ENCODE measurements around the gene PEPD. TPM values are rescaled to one million over a fixed set of nuclear protein-coding genes. Genes with fewer than 3 reads are reported as not detected.

Gene PEPD
- total and polyA plus RNA-seq, 10 of the 15 experiments (the other 5 are each of a cell fraction or from before 2014, with no cell fraction given), result 1.4 to 52.0 (median 20.2) TPM

DNA sequence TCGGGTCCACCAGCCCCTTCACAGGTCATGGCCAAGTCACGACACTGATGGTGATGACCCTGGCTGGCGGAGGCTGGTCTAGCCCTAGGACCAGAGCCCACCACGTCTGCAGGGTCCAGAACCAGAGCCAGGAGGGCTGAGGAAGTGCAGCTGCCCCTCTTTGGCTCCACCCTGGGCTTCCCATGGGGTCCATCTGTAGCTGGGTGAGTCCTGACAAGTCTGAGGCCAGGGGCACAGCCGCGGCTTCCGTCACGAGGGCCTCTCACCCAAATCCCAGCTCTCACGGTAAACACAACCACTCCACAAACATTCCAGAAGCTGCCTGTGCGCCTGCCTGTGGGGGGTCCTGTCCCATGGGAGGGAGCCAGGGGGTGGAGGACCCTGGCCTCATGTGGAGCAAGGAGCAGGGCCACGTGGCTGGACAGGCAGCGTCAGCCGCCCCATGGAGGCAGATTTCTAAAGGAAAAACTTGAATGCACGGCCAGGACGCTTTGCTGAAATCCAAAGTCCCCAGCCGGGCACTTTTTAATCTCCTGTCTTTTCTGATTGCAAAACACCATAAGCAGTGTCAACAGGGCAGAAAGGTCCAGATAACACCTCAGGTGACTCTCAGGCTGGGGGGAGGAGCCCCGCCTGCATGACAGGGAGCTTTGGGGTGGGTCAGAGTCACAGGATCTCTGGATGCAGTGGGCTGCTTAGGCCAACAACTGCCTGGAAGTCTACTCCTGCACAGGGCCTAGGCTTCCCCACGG, 118.2 kb downstream of the PEPD start:
- no peak overlapping the region for H3K4me2 ChIP-seq (ENCODE audit: control insufficient read depth, insufficient read depth)
- H3K9ac ChIP-seq (ENCODE audit: control insufficient read depth, insufficient read depth, low read length), result no peak overlapping the region
- no peaks in the 10 kb centered on the region for H3K79me2 ChIP-seq (ENCODE audit: control insufficient read depth, insufficient read depth, low read length)
- H4K20me1 ChIP-seq (ENCODE audit: control insufficient read depth, insufficient read depth), result no peaks in the 10 kb centered on the region
- ChIA-PET CTCF (interaction anchor here (0.5 to 4.0 kb wide), 5 partner anchors 25 to 167 kb away, joined by 3 to 46 read pairs (median 5); no protein-coding TSS in a partner anchor), SMC1A (ENCODE audit: uncharacterized antibody, unreplicated experiment) (interaction anchor here (1.0 kb wide), 1 partner anchor 161 kb away, joined by 3 read pairs; no protein-coding TSS in a partner anchor), POLR2A (no interaction called here), RAD21 (ENCODE audit: unreplicated experiment) (interaction anchor here (0.5 kb wide), 1 partner anchor 1179 kb away, joined by 3 read pairs; no protein-coding TSS in a partner anchor)
- intact Hi-C loops (cut with micrococcal nuclease; ENCODE audit: unreplicated experiment) (no loop called here), in situ Hi-C loops (cut with MboI) (no loop called here)
- BruUV-seq (replicated peaks), result no TSS peak
- no peak overlapping the region for H3K27ac ChIP-seq (ENCODE audit: control insufficient read depth, insufficient read depth)
- TF ChIP-seq IKZF1 (conservative IDR thresholded peaks at IDR 0.05), result no peak
- TF ChIP-seq BMI1 (IDR thresholded peaks at IDR 0.05; ENCODE audit: borderline replicate concordance), result no peak
- no peak for TF ChIP-seq POLR2AphosphoS2 (IDR thresholded peaks at IDR 0.05; ENCODE audit: low read depth, low read length)
- no peak for TF ChIP-seq TAF1 (IDR thresholded peaks at IDR 0.05; ENCODE audit: borderline replicate concordance, low read depth, low read length)
- no peak for TF ChIP-seq PAX8 (IDR thresholded peaks at IDR 0.05)
- no peak for TF ChIP-seq TCF12 (IDR thresholded peaks at IDR 0.05; ENCODE audit: low read depth, low read length)
- TF ChIP-seq NFXL1 (IDR thresholded peaks at IDR 0.05; ENCODE audit: borderline replicate concordance), result no peak
- TF ChIP-seq RB1 (IDR thresholded peaks at IDR 0.05; ENCODE audit: borderline replicate concordance), result no peak
- TF ChIP-seq SREBF2 (IDR thresholded peaks at IDR 0.05; ENCODE audit: low read length), result no peak
- no peak for TF ChIP-seq MEF2B (IDR thresholded peaks at IDR 0.05; ENCODE audit: partially characterized antibody, poor library complexity, severe bottlenecking)
- no peak for TF ChIP-seq CBX3 (IDR thresholded peaks at IDR 0.05; ENCODE audit: borderline replicate concordance, low read depth)
- FAIRE-seq (no peak), ATAC-seq (no peak), DNase-seq (ENCODE audit: low read depth, low spot score) (no peak)
- 0 out of 2 replicates have a peak, but pooled peaks cover 4% of the 10 kb centered on the region for H3K4me1 ChIP-seq (ENCODE audit: control insufficient read depth, insufficient read depth, low read length)
- no peaks in the 10 kb centered on the region for H3K27me3 ChIP-seq (replicated peaks in 1 of 2; ENCODE audit: control insufficient read depth in 2 of 2, insufficient read depth in 2 of 2, low read length in 1 of 2)
- 63% methylated on average over 18 of the region's 18 CpGs for WGBS (ENCODE audit: insufficient coverage, insufficient replicate concordance, low lambda C conversion rate, missing lambda C conversion rate)
- no peak overlapping the region for H2AFZ ChIP-seq (ENCODE audit: control insufficient read depth, low read depth, low read length)
- H3K9me3 ChIP-seq (replicated peaks; ENCODE audit: control insufficient read depth, insufficient read depth, low read length), result no peaks in the 10 kb centered on the region
- no peak overlapping the region for H3K4me3 ChIP-seq
- no peaks in the 10 kb centered on the region for H3K36me3 ChIP-seq (ENCODE audit: control insufficient read depth in 2 of 2, insufficient read depth in 2 of 2, low read length in 1 of 2)
